ENCODE measurements around the gene CACNA1C. TPM values are rescaled to one million over a fixed set of nuclear protein-coding genes. Genes with fewer than 3 reads are reported as not detected.

CACNA1C gene
- total RNA-seq, 1 experiment from 2014 or later: not detected

DNA sequence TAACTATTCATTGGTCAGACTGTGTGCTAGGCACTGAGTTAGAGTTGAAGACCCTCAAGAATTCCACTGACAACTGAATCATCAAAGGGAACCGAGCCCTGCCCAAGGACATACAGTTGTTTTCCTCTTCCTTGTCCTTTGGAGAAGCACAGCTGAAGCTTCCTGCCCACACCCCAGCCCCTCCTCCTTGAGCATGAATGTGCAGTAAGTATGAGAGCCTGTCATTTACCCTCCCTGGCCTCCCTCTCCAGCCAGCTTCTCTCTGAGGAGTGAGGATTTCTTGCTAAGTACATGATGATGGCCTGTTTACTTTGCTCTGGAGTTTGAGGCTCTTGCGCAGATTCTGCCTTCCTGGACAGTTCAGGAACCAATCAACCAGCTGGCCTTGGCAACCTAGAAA lies 235.2 kb downstream of the CACNA1C start:
- Histone ChIP-seq H3K9me3 (ENCODE audit: insufficient read depth, low read depth) (no peaks in the 10 kb centered on the region), H3K4me2 (no peak overlapping the region), H4K20me1 (ENCODE audit: insufficient read depth) (no peaks in the 10 kb centered on the region), H2AFZ (no peak overlapping the region), H3K4me1 (replicated peaks; ENCODE audit: insufficient read depth) (no peaks in the 10 kb centered on the region), H3F3A (ENCODE audit: insufficient read depth, low read depth) (no peaks in the 10 kb centered on the region), H3K4me3 (no peak overlapping the region), H3K27me3 (ENCODE audit: insufficient read depth, low read depth) (peaks cover 85% of the 10 kb centered on the region), H3K27ac (no peak overlapping the region), H3K9me2 (ENCODE audit: insufficient read depth) (no peaks in the 10 kb centered on the region), H3K79me2 (ENCODE audit: low read depth) (no peaks in the 10 kb centered on the region), H3K36me3 (ENCODE audit: low read depth) (no peaks in the 10 kb centered on the region)
- TF ChIP-seq, protein P1, sequence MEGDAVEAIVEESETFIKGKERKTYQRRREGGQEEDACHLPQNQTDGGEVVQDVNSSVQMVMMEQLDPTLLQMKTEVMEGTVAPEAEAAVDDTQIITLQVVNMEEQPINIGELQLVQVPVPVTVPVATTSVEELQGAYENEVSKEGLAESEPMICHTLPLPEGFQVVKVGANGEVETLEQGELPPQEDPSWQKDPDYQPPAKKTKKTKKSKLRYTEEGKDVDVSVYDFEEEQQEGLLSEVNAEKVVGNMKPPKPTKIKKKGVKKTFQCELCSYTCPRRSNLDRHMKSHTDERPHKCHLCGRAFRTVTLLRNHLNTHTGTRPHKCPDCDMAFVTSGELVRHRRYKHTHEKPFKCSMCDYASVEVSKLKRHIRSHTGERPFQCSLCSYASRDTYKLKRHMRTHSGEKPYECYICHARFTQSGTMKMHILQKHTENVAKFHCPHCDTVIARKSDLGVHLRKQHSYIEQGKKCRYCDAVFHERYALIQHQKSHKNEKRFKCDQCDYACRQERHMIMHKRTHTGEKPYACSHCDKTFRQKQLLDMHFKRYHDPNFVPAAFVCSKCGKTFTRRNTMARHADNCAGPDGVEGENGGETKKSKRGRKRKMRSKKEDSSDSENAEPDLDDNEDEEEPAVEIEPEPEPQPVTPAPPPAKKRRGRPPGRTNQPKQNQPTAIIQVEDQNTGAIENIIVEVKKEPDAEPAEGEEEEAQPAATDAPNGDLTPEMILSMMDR (conservative IDR thresholded peaks at IDR 0.05): no peak
- ChIA-PET POLR2A (ENCODE audit: unreplicated experiment) (no interaction called here), CTCF (no interaction called here)
- DNase-seq: no peak
- intact Hi-C loops (cut with micrococcal nuclease; ENCODE audit: unreplicated experiment): no loop called here
- no TSS peak for BruUV-seq (replicated peaks)

DNA sequence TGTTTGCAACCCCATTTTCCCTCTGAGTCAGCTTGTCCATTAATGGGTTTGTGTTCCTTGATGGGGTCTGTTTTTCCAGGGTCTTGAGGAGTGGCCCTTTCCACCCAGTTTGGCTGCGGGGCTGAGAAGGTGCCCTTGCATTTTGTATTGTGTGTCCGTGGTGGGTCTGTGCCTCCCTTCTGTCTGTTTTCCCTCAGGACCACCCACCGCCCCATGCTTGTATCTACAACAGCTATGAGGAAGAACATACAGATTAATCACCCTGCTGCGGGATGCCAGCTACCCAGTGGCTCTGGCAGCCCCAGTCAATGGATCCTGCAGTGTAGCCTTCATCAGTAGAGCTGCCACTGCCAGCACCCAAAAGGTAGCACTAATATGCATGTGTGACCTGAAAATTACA lies 235.7 kb downstream of the CACNA1C start:
- H3K27me3 ChIP-seq (ENCODE audit: insufficient read depth, low read depth): peaks cover 82% of the 10 kb centered on the region
- no TSS peak for BruUV-seq (replicated peaks)
- intact Hi-C loops (cut with micrococcal nuclease; ENCODE audit: unreplicated experiment): no loop called here
- no peaks in the 10 kb centered on the region for H3K9me2 ChIP-seq (ENCODE audit: insufficient read depth)
- H3K4me2 ChIP-seq: no peak overlapping the region
- no peaks in the 10 kb centered on the region for H3K79me2 ChIP-seq (ENCODE audit: low read depth)
- no peak overlapping the region for H3K4me3 ChIP-seq
- DNase-seq: no peak
- no peaks in the 10 kb centered on the region for H3F3A ChIP-seq (ENCODE audit: insufficient read depth, low read depth)
- TF ChIP-seq, protein P1 (conservative IDR thresholded peaks at IDR 0.05): no peak
- no peak for TF ChIP-seq EZH2 (IDR thresholded peaks at IDR 0.05; ENCODE audit: low read depth)
- H3K9me3 ChIP-seq (ENCODE audit: insufficient read depth, low read depth): no peaks in the 10 kb centered on the region
- CTCF ChIA-PET: no interaction called here
- H4K20me1 ChIP-seq (ENCODE audit: insufficient read depth): no peaks in the 10 kb centered on the region
- POLR2A ChIA-PET (ENCODE audit: unreplicated experiment): no interaction called here
- no peak overlapping the region for H2AFZ ChIP-seq
- H3K27ac ChIP-seq: no peak overlapping the region
- H3K36me3 ChIP-seq (ENCODE audit: low read depth): no peaks in the 10 kb centered on the region
- H3K4me1 ChIP-seq (replicated peaks; ENCODE audit: insufficient read depth): no peaks in the 10 kb centered on the region

DNA sequence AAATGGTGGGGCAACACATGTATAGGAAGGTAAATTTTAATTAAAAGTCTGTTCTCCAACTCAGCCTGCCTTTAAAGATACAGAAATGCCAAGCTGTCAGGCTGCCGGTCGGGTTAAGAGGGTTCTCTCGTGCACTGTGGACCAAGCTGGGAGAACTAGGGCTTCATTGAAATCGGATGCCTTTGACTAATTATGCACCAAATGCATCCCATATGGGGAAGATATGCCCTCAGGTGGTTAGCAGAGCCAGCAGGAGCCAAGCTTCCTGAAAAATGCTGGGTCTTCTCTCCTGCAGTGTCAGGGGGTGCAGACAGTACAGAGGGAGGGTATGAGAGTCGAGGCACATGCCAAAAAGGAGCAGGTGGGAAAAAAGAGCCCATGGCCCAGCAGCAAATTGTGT lies 236.1 kb downstream of the CACNA1C start:
- Histone ChIP-seq H3K4me2 (no peak overlapping the region), H3F3A (ENCODE audit: insufficient read depth, low read depth) (no peaks in the 10 kb centered on the region), H4K20me1 (ENCODE audit: insufficient read depth) (no peaks in the 10 kb centered on the region), H3K9me3 (ENCODE audit: insufficient read depth, low read depth) (no peaks in the 10 kb centered on the region), H3K27ac (no peak overlapping the region), H2AFZ (no peak overlapping the region), H3K4me1 (replicated peaks; ENCODE audit: insufficient read depth) (no peaks in the 10 kb centered on the region), H3K4me3 (no peak overlapping the region), H3K27me3 (ENCODE audit: insufficient read depth, low read depth) (peaks cover 82% of the 10 kb centered on the region), H3K79me2 (ENCODE audit: low read depth) (no peaks in the 10 kb centered on the region), H3K36me3 (ENCODE audit: low read depth) (no peaks in the 10 kb centered on the region), H3K9me2 (ENCODE audit: insufficient read depth) (no peaks in the 10 kb centered on the region)
- ChIA-PET CTCF (no interaction called here), POLR2A (ENCODE audit: unreplicated experiment) (no interaction called here)
- no peak for TF ChIP-seq EZH2 (IDR thresholded peaks at IDR 0.05; ENCODE audit: low read depth)
- TF ChIP-seq, protein P1 (conservative IDR thresholded peaks at IDR 0.05): no peak
- intact Hi-C loops (cut with micrococcal nuclease; ENCODE audit: unreplicated experiment): no loop called here
- no TSS peak for BruUV-seq (replicated peaks)
- DNase-seq: no peak

Data from PC-9 (cell line).